HAP-1 (cell line): ENCODE data around the gene FHOD3.

ENCODE experiments used
- DNase-seq, 2 experiments: peaks; one replicate each; pipeline ENCODE4 v3.0.0-alpha.2; 2016 to 2020; ENCODE audit warnings: low spot score in 2 of 2
- H3K27me3 ChIP-seq: fragments of 250-450 bp; sonication (Bioruptor Pico); 2 replicates; pipeline ENCODE4 v1.5.1; 2020; ENCODE audit warnings: low read depth, mild to moderate bottlenecking, moderate library complexity
- H3K36me3 ChIP-seq: fragments of 250-450 bp; sonication (Bioruptor Pico); replicated peaks from 2 replicates; pipeline ENCODE4 v1.5.1; 2020; ENCODE audit warnings: mild to moderate bottlenecking
- H3K4me1 ChIP-seq: fragments of 250-450 bp; sonication (Bioruptor Pico); 2 replicates; pipeline ENCODE4 v1.5.1; 2020; ENCODE audit warnings: mild to moderate bottlenecking
- H3K4me3 ChIP-seq: fragments of 250-450 bp; sonication (Bioruptor Pico); 2 replicates; pipeline ENCODE4 v1.5.1; 2020; ENCODE audit warnings: mild to moderate bottlenecking, moderate library complexity
- H3K9me3 ChIP-seq: fragments of 250-450 bp; sonication (Bioruptor Pico); 2 replicates; pipeline ENCODE4 v1.5.1; 2020; ENCODE audit warnings: mild to moderate bottlenecking, moderate library complexity
- in situ Hi-C: fragments of 300-500 bp; cut with MboI; formaldehyde crosslinking; loops from 3 replicates; pipeline ENCODE4 v1.14.3; 2020; ENCODE audit warnings: low sequenced_read_pairs, inconsistent platforms, mixed read lengths

The FHOD3 gene

DNA sequence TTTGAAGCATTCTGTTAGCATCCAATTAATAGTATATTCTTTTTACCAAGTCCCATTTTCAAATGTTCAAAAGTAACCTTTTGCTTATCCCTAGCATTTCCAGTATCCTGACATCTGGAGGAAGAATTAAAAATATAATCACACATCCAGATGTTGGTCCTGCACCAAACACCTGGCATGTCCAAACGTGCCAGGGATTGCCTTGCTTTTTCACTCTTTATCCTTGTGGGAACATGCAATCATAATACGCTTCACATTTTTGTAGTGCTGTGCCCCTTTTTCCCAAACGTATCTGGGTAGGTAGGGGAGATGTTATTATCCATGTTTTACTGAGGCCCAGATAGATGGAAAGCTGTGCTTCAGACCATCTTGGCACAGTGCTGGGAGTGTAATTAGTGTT lies 398.3 kb downstream of the FHOD3 start:
- Histone ChIP-seq H3K4me3 (no peak overlapping the region), H3K9me3 (no peaks in the 10 kb centered on the region), H3K4me1 (no peaks in the 10 kb centered on the region), H3K36me3 (no peaks in the 10 kb centered on the region), H3K27me3 (no peaks in the 10 kb centered on the region)
- DNase-seq, result no peak
- in situ Hi-C loops, result no loop called here

DNA sequence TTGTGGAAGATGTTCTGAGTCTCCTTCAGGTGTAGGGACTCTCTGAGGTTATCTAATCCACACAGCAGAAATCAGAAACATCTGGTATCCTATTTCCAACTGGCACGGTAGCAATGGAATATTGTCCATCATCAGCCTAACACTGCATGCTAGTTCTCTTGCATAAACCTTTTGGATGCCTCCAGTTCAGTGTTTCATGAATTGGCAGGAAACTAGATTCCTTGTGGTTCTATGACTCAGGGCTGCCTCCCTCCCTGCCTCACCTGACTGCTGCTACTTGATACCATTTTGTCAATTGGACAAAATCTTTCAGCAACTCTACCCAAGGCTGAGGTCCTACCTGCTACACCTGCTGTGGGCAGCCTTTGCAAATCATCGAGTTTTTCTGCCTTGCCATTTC lies 400.4 kb downstream of the FHOD3 start:
- H3K9me3 ChIP-seq, result no peaks in the 10 kb centered on the region
- in situ Hi-C loops, result no loop called here
- H3K36me3 ChIP-seq, result no peaks in the 10 kb centered on the region
- no peak overlapping the region for H3K4me3 ChIP-seq
- H3K27me3 ChIP-seq, result no peaks in the 10 kb centered on the region
- H3K4me1 ChIP-seq, result no peaks in the 10 kb centered on the region
- no peak for DNase-seq

DNA sequence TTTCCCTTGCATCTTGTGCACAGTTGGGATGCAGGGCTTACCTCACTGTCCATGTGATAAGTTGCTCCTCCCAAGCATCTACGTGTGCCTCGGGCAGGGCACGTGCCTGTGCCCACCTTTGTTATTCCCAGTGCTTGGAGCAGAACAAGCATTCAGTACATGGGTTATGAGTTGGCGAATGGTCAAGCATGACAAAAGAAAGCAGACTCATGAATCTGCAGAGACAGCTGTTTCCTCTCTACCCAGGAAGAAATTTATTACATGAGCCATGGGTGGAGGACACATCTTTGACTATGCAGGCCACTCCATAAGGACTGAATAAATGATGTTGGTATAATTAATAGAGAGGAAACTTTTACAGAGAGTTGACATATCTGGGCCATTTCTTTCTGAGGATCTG lies 403.4 kb downstream of the FHOD3 start:
- no peak for DNase-seq
- Histone ChIP-seq H3K36me3 (no peaks in the 10 kb centered on the region), H3K4me1 (no peaks in the 10 kb centered on the region), H3K9me3 (no peaks in the 10 kb centered on the region), H3K27me3 (no peaks in the 10 kb centered on the region), H3K4me3 (no peak overlapping the region)
- in situ Hi-C loops, result no loop called here

DNA sequence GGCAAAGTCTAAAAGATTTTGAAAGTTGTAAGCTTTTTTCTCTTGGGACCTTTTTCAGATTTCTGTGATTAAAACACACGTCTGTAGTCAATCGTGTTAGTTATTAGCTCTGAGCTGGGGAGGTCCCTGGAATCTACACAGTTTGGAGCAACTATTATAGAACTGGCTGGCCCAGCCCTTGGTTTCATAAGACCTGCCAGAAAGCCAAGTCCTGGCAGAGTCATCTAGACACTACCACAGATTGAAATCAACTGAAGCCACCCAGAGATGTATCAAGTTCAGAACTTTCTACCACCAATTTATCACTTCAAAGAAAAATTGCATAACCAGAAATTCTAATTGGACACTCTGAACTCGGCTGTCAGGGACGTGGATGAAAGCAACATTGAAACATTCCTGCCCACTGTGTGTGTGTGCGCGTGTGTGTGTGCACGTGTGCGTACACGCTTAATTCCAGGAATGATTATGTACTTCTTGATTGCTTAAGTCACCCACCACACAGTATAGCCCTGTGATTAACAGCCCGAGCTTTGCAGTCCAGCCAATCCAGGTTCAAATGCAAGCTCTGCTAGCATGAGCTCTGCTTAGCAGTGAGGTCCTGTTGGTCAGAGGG lies 405.0 kb downstream of the FHOD3 start:
- DNase-seq, result no peak
- Histone ChIP-seq H3K4me3 (no peak overlapping the region), H3K4me1 (no peaks in the 10 kb centered on the region), H3K36me3 (no peaks in the 10 kb centered on the region), H3K27me3 (no peaks in the 10 kb centered on the region), H3K9me3 (no peaks in the 10 kb centered on the region)
- in situ Hi-C loops, result no loop called here

DNA sequence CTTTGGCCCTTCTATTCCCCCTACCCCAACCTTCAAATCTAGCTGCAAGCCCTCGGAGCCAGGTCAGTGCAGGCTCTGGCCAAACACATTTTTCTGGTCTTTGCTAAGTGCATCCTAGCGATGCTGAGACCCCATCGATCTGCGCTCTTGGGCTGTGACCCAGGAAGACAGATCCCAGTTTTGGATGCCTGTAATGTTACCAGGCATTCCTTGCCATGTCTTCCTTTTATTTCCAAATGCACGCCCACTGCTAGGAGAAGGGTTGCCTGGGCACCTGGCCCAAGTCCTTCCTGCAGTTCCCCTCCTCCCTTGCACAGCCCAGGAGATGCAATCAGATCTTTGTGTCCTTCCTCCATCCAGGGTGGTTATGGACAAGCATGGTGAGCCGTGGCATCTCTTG lies 406.6 kb downstream of the FHOD3 start:
- DNase-seq, result no peak
- no peaks in the 10 kb centered on the region for H3K27me3 ChIP-seq
- H3K36me3 ChIP-seq, result no peaks in the 10 kb centered on the region
- in situ Hi-C loops, result no loop called here
- H3K4me3 ChIP-seq, result no peak overlapping the region
- H3K9me3 ChIP-seq, result no peaks in the 10 kb centered on the region
- H3K4me1 ChIP-seq, result no peaks in the 10 kb centered on the region

DNA sequence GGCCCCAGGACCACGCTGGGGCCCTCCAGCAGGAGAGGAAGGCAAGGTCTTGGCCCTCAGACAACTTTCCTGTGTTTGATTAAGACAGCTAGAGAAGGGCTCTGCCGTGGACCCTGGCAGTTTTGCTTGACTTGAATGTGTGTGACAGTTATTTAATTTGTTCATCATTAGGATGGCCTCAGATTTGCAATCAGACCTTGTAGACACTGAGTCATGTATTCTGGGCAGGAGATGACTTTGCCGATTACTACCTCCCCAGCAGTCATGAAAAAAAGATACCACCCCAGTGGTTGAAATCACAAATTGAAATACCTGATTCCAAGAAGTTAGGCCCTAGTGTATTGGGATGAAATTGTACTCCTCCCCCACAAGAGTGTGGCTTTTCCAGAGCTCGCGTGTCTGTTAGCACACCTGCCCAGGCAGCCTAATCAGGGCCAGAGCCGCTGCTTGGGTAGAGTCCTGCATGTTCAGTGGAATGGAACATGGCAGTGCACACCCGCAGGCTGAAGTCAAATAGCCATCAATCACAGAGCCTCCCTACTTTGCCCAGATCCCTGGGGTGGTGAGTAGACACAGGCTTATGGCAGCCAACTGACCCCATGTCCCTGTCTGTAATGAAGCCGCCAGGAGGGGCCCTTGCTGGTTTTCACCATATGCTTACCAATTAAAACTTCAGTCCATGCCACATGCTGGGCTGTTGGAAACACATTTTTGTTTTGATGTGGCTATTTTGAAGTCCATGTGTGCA lies 408.8 kb downstream of the FHOD3 start:
- in situ Hi-C loops, result no loop called here
- Histone ChIP-seq H3K36me3 (no peaks in the 10 kb centered on the region), H3K4me1 (no peaks in the 10 kb centered on the region), H3K4me3 (no peak overlapping the region), H3K9me3 (no peaks in the 10 kb centered on the region), H3K27me3 (no peaks in the 10 kb centered on the region)
- no peak for DNase-seq

DNA sequence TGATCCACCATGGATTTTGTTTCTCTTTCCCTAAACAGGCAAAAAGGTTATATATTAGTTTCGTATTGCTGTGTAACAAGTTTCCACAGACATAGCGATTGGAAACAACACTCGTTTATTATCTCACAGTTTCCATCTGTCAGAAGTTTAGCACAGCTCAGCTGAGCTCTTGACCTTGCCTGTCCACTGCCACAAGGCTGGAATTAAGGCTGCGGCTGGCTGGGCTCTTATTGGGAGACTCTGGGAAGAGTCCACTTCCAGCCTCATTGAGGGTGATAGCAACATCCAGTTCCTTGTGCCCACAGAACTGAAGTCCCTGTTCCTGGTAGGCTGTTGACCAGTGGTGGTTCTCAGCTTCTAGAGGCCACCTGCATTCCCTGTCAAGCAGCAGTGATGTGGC lies 410.9 kb downstream of the FHOD3 start:
- Histone ChIP-seq H3K9me3 (no peaks in the 10 kb centered on the region), H3K36me3 (no peaks in the 10 kb centered on the region), H3K4me1 (no peaks in the 10 kb centered on the region), H3K4me3 (no peak overlapping the region), H3K27me3 (no peaks in the 10 kb centered on the region)
- in situ Hi-C loops, result no loop called here
- no peak for DNase-seq

DNA sequence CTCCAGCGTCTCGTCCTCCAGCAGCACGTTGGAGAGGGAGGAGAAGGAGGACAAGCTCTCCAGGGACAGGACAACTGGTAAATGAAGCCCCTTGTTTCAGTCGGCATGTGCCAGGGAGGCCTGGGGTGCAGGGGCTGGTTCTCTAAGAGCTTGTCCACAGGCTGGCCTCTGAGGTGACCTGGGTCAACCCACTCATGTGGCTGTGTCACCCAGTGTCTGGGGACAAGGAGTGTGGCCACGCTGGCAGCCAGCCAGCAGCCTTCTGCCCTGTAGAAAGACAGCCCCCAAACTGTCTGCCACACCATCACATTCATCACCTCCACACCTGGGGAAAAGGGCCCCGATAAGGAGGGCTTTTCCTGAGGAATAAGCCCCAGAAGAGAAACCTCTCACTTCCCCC lies 411.8 kb downstream of the FHOD3 start:
- Histone ChIP-seq H3K27me3 (no peaks in the 10 kb centered on the region), H3K9me3 (no peaks in the 10 kb centered on the region), H3K4me3 (no peak overlapping the region), H3K4me1 (no peaks in the 10 kb centered on the region), H3K36me3 (no peaks in the 10 kb centered on the region)
- DNase-seq, result no peak
- in situ Hi-C loops, result no loop called here

DNA sequence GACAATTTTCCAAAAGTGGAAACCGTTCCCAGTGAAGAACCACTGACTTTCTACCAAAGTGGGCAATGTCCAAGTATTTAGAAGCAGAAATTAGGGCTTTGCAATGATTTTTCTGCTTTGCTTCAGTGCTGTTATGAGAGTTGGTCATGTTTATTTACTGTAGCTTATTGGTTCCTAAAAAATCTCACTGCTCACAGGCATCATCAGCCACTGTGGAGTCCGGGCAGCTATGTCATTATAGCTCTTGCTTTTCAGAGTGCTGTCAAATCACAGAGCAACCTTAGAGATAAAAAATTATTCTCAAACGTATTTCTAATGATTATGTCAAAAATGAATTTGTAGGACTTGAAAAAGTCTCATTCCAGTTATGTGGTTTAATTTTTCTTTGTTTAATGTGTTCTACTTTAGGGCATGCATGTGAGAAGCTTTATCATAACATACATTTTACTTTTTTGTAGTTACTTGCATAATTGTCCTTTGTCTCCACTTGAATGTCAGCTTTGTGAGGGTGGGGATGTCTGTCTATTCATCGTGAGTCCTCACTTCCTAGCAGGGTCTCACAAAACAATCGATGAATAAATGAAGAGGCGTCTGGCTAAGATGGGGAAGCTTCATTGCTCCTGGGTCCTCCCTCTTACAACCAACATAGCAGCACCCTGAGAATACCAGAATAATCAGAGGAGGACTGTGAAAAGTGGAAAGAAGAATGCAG lies 413.7 kb downstream of the FHOD3 start:
- no peaks in the 10 kb centered on the region for H3K36me3 ChIP-seq
- H3K4me1 ChIP-seq, result no peaks in the 10 kb centered on the region
- DNase-seq, result peak in 1 of 2 experiments; percentile 4
- in situ Hi-C loops, result no loop called here
- H3K27me3 ChIP-seq, result no peaks in the 10 kb centered on the region
- H3K4me3 ChIP-seq, result no peak overlapping the region
- no peaks in the 10 kb centered on the region for H3K9me3 ChIP-seq

DNA sequence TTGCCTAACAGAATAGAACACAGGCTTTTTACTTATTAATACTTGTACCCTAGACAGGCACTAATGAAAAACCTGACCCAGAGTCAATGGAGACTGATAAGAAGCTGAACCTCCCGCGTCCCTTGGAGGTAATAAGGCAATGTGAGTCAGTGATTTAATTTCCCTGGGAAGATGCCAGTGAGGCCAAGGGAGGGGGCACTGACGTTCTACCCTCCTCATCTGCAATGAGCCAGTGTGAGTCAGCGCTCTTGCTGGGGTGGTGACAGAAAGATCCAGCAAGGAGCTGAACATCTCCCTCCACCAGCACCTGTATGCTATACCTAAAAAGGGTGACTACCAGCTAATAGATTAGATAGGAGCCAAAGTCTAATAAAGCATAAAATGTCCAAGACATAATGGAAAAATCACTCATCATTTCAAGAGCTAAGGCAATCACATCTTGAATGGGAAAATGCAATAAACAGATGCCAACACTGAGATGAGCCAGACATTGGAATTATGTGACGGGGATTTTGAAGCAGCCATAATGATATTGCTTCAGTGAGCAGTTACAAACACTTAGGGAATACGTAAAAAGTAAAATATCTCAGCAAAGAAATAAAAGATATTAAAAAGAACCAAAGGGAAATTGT lies 414.4 kb downstream of the FHOD3 start:
- DNase-seq, result no peak
- no peaks in the 10 kb centered on the region for H3K9me3 ChIP-seq
- no peaks in the 10 kb centered on the region for H3K27me3 ChIP-seq
- H3K4me1 ChIP-seq, result no peaks in the 10 kb centered on the region
- in situ Hi-C loops, result no loop called here
- H3K4me3 ChIP-seq, result no peak overlapping the region
- no peaks in the 10 kb centered on the region for H3K36me3 ChIP-seq

DNA sequence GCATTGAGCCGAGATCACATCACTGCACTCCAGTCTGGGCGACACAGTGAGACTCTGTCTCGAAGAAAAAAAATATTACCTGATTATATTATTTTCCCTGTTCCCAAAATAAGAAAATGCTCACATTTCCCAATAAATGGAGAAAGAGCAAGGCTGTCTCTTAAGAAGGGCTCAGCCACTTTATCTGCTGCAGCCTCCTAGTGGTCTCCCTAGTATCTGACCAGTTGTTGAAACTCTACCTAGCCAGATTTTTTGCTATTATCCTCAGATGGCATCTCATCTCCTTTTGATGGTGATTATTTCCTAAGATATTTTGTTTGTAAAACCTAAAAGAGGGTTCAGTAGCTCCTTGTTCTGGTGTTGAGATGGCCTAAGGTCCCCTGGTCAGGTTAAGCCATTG lies 417.0 kb downstream of the FHOD3 start:
- DNase-seq, result no peak
- no peaks in the 10 kb centered on the region for H3K4me1 ChIP-seq
- H3K36me3 ChIP-seq, result no peaks in the 10 kb centered on the region
- in situ Hi-C loops, result no loop called here
- no peaks in the 10 kb centered on the region for H3K9me3 ChIP-seq
- H3K27me3 ChIP-seq, result no peaks in the 10 kb centered on the region
- H3K4me3 ChIP-seq, result no peak overlapping the region

DNA sequence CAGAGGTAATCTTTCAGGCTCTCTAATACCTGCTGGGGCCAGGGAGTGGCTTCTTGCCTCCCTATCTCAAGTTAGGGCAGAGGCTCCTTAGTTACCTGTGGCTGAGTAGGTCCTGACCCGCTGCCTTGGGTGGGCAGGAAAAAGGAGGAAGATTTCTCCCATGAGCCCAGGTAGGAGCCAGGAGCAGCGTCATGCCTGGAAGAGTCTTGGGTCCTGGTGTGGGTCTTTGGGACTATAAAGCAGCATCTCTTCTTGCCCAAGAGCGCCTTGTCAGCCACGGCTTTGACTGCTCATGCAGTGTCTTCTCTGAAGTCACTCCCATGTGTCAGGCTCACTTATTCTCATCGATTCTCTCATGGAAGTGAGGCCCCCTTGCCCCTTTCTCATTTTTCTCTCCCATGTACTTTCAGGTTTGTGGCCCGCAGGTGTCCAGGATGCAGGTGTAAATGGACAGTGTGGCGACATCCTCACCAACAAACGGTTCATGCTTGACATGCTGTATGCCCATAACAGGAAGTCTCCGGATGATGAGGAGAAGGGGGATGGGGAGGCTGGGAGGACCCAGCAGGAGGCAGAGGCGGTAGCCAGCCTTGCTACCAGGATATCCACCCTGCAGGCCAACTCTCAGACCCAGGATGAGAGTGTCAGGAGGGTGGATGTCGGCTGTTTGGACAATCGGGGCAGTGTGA lies 420.1 kb downstream of the FHOD3 start:
- Histone ChIP-seq H3K36me3 (no peaks in the 10 kb centered on the region), H3K4me1 (no peaks in the 10 kb centered on the region), H3K27me3 (no peaks in the 10 kb centered on the region), H3K9me3 (no peaks in the 10 kb centered on the region), H3K4me3 (no peak overlapping the region)
- DNase-seq, result no peak
- in situ Hi-C loops, result no loop called here

DNA sequence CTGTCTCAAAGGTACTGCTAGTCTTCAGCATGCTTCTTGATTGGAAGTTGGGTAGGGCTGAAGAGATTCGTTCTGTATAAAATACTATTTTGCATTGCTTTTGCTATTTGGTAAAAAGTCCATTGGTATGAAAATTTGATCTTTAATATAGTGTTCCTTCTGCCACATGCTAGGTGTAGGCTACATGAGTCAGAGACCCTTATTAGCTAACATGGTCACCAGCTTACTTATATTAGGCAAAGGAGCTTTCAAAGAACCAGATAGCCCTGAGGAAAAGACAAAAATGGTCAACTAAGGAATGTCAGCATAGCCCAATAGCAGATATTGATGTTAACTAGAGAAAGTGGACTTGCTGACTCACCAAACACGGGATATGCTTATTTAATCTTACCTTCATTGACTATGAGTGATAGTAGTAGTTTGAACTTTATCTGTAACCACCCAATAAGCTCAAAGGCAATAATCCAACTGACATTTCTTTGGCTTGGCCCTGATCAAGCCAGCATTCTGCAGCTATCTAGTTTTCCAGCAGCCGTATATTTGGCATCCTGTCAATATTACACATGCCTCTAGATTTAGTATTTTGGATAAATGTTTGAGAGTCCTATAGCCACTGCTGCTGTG lies 421.3 kb downstream of the FHOD3 start:
- Histone ChIP-seq H3K36me3 (no peaks in the 10 kb centered on the region), H3K4me1 (no peaks in the 10 kb centered on the region), H3K9me3 (no peaks in the 10 kb centered on the region), H3K27me3 (no peaks in the 10 kb centered on the region), H3K4me3 (no peak overlapping the region)
- in situ Hi-C loops, result no loop called here
- DNase-seq, result no peak
